HepG2 (cell line): ENCODE results near the gene GPBAR1. TPM values are rescaled to one million over a fixed set of nuclear protein-coding genes. Genes with fewer than 3 reads are reported as not detected.

ENCODE experiments used
- ARNTL ChIP-seq: sonication (generic); formaldehyde crosslinking; IDR thresholded peaks from 2 replicates; pipeline ENCODE4 v1.4.0; 2020; ENCODE audit warnings: mild to moderate bottlenecking, missing genetic modification reagents
- CSRNP1 ChIP-seq: sonication (generic); formaldehyde crosslinking; IDR thresholded peaks from 2 replicates; pipeline ENCODE4 v1.8.1; 2023; ENCODE audit warnings: mild to moderate bottlenecking, missing genetic modification reagents
- HMGXB3 ChIP-seq: sonication (generic); formaldehyde crosslinking; IDR thresholded peaks from 2 replicates; pipeline ENCODE4 v1.4.0; 2020; ENCODE audit warnings: missing genetic modification reagents, borderline replicate concordance
- MNT ChIP-seq: fragments of 450-650 bp; IDR thresholded peaks from 2 replicates; pipeline ENCODE4 v1.6.1; 2016
- NCOA1 ChIP-seq: sonication (generic); formaldehyde crosslinking; IDR thresholded peaks from 2 replicates; pipeline ENCODE4 v1.9.0; 2021; ENCODE audit warnings: missing genetic modification reagents
- NFE2L2 ChIP-seq: fragments of 150-350 bp; IDR thresholded peaks from 2 replicates; pipeline ENCODE4 v1.6.1; 2014; ENCODE audit warnings: low read length
- PHB2 ChIP-seq: fragments of 450-650 bp; IDR thresholded peaks from 2 replicates; pipeline ENCODE4 v1.6.1; 2018; ENCODE audit not compliant: partially characterized antibody
- POGK ChIP-seq: sonication (generic); formaldehyde crosslinking; conservative IDR thresholded peaks from 2 replicates; pipeline ENCODE4 v1.8.0; 2022; ENCODE audit warnings: mild to moderate bottlenecking, moderate library complexity, missing genetic modification reagents
- SMC3 ChIP-seq: IDR thresholded peaks from 2 replicates; pipeline ENCODE4 v1.6.1; 2011; ENCODE audit warnings: low read length, improper control_type of control experiment
- TCF12 ChIP-seq, 2 experiments: fragments of 450-650 bp in 1 of 2; sonication (generic) in 1 of 2; formaldehyde crosslinking in 1 of 2; IDR thresholded peaks; 2 replicates each; pipeline versions ENCODE4 v1.6.1 to v1.8.0; 2017 to 2022; ENCODE audit warnings: antibody characterized with exemption in 1 of 2, mild to moderate bottlenecking in 1 of 2, missing genetic modification reagents in 1 of 2, moderate library complexity in 1 of 2
- ZBTB38 ChIP-seq: sonication (generic); formaldehyde crosslinking; IDR thresholded peaks from 2 replicates; pipeline ENCODE4 v1.5.1; 2020; ENCODE audit warnings: mild to moderate bottlenecking, missing genetic modification reagents
- ZNF230 ChIP-seq: sonication (generic); formaldehyde crosslinking; IDR thresholded peaks from 2 replicates; pipeline ENCODE4 v1.4.0; 2020; ENCODE audit warnings: mild to moderate bottlenecking, missing genetic modification reagents
- ZNF574 ChIP-seq: sonication (generic); formaldehyde crosslinking; IDR thresholded peaks from 2 replicates; pipeline ENCODE4 v1.4.0; 2020; ENCODE audit warnings: missing genetic modification reagents
- ZNF615 ChIP-seq: sonication (generic); formaldehyde crosslinking; IDR thresholded peaks from 2 replicates; pipeline ENCODE4 v1.5.0; 2020; ENCODE audit warnings: mild to moderate bottlenecking, missing genetic modification reagents, borderline replicate concordance
- ZNF850 ChIP-seq: sonication (generic); formaldehyde crosslinking; conservative IDR thresholded peaks from 2 replicates; pipeline ENCODE4 v1.9.0; 2021; ENCODE audit warnings: mild to moderate bottlenecking, missing genetic modification reagents
- ZNF883 ChIP-seq: sonication (generic); formaldehyde crosslinking; IDR thresholded peaks from 2 replicates; pipeline ENCODE4 v1.5.1; 2020; ENCODE audit warnings: mild to moderate bottlenecking, missing genetic modification reagents; ENCODE audit errors: not compliant biosample characterization
- polyA plus RNA-seq, 8 experiments: library from polyadenylated mRNA; depleted of rRNA in 3 of 8; stranded (reverse) in 7 of 8; unstranded in 1 of 8; fragments of >200 nt; fragmentation: Illumina TruSeq in 4 of 8; extraction: Trizol in 4 of 8; gene quantifications; 2 replicates each; pipeline versions ENCODE4 v1.2.1 to v1.2.3, GENCODE V29; 2011 to 2016; ENCODE audit warnings: low read depth in 4 of 8, missing spikeins in 1 of 8, mixed read lengths in 1 of 8; ENCODE audit not compliant: insufficient read depth in 1 of 8
- total RNA-seq, 5 experiments: library from RNA; depleted of rRNA; stranded (reverse); fragments of >200 nt; fragmentation: Illumina TruSeq; extraction: Trizol; gene quantifications; 2 replicates each; pipeline ENCODE4 v1.2.3, GENCODE V29; 2016; ENCODE audit warnings: low read depth in 1 of 5

GPBAR1 gene
- total and polyA plus RNA-seq, 2 of the 13 experiments (the other 11 are each of a cell fraction or from before 2014, with no cell fraction given), result 0.05 to 0.09 TPM

GRCh38 chr2:218217360-218218267, 43.2 kb upstream of the GPBAR1 start (continued):
- peak; percentile 48; the same call in 1 of the 2 replicates for TF ChIP-seq CSRNP1 (CRISPR knock-in tag)
- TF ChIP-seq ZNF574 (CRISPR knock-in tag), result no peak
- TF ChIP-seq MNT, result no peak
- TF ChIP-seq TCF12 (IDR thresholded peaks at IDR 0.05), result no peak
- no peak for TF ChIP-seq TCF12 (CRISPR knock-in tag; IDR thresholded peaks at IDR 0.05)
- no peak for TF ChIP-seq ZBTB38 (CRISPR knock-in tag)
- no peak for TF ChIP-seq ARNTL (CRISPR knock-in tag)
- no peak for TF ChIP-seq ZNF230 (CRISPR knock-in tag)
- no peak for TF ChIP-seq PHB2
- no peak for TF ChIP-seq HMGXB3 (CRISPR knock-in tag)
- no peak for TF ChIP-seq NFE2L2
- no peak for TF ChIP-seq ZNF883
- TF ChIP-seq ZNF850 (CRISPR knock-in tag), result no peak
- no peak for TF ChIP-seq POGK (CRISPR knock-in tag)
- TF ChIP-seq NCOA1 (CRISPR knock-in tag), result peak; percentile 58; the same call in 1 of the 2 replicates
- TF ChIP-seq ZNF615, result no peak
- no peak for TF ChIP-seq SMC3
